KOPT-K1 (cell line): ENCODE data around the gene KCNJ4.

ENCODE experiments used
- H3K27ac ChIP-seq: fragments of 200-600 bp; sonication (generic); 2 replicates; pipeline ENCODE4 v1.5.1; 2016; ENCODE audit warnings: antibody characterized with exemption, mild to moderate bottlenecking, low read depth, low read length; ENCODE audit not compliant: poor library complexity, severe bottlenecking
- H3K36me3 ChIP-seq: fragments of 200-600 bp; sonication (generic); 2 replicates; pipeline ENCODE4 v1.5.1; 2017; ENCODE audit warnings: antibody characterized with exemption, mild to moderate bottlenecking, low read length, moderate library complexity; ENCODE audit not compliant: insufficient read depth
- H3K9me3 ChIP-seq: fragments of 200-600 bp; sonication (generic); 2 replicates; pipeline ENCODE4 v1.5.1; 2017; ENCODE audit warnings: antibody characterized with exemption, low read length, mild to moderate bottlenecking; ENCODE audit not compliant: insufficient read depth, poor library complexity, severe bottlenecking

KCNJ4 gene

GRCh38 chr22:38450234-38450797 lies 4.7 kb downstream of the KCNJ4 start:
- H3K36me3 ChIP-seq = no peaks in the 10 kb centered on the region
- no peaks in the 10 kb centered on the region for H3K9me3 ChIP-seq
- no peak overlapping the region for H3K27ac ChIP-seq

GRCh38 chr22:38449776-38450175 lies 5.2 kb downstream of the KCNJ4 start:
- H3K9me3 ChIP-seq = no peaks in the 10 kb centered on the region

GRCh38 chr22:38448945-38449745 lies 5.9 kb downstream of the KCNJ4 start:
- Histone ChIP-seq H3K36me3 (no peaks in the 10 kb centered on the region), H3K27ac (no peak overlapping the region), H3K9me3 (no peaks in the 10 kb centered on the region)

More at GRCh38 chr22:38449776-38450175, 5.2 kb downstream of the KCNJ4 start:
- H3K36me3 ChIP-seq = no peaks in the 10 kb centered on the region
- no peak overlapping the region for H3K27ac ChIP-seq

- Histone ChIP-seq H3K9me3 (no peaks in the 10 kb centered on the region), H3K27ac (no peak overlapping the region), H3K36me3 (no peaks in the 10 kb centered on the region)
Measured at GRCh38 chr22:38446018-38446601, 8.9 kb downstream of the KCNJ4 start.

GRCh38 chr22:38444783-38445182 lies 10.2 kb downstream of the KCNJ4 start:
- no peaks in the 10 kb centered on the region for H3K36me3 ChIP-seq
- no peaks in the 10 kb centered on the region for H3K9me3 ChIP-seq
- H3K27ac ChIP-seq = no peak overlapping the region

- Histone ChIP-seq H3K9me3 (no peaks in the 10 kb centered on the region), H3K27ac (no peak overlapping the region), H3K36me3 (no peaks in the 10 kb centered on the region)
Measured at GRCh38 chr22:38443628-38444521, 11.1 kb downstream of the KCNJ4 start.

GRCh38 chr22:38442967-38443627 lies 11.9 kb downstream of the KCNJ4 start:
- Histone ChIP-seq H3K36me3 (no peaks in the 10 kb centered on the region), H3K9me3 (no peaks in the 10 kb centered on the region), H3K27ac (no peak overlapping the region)

GRCh38 chr22:38441620-38442287 lies 13.2 kb downstream of the KCNJ4 start:
- no peaks in the 10 kb centered on the region for H3K36me3 ChIP-seq
- H3K27ac ChIP-seq = no peak overlapping the region
- H3K9me3 ChIP-seq = no peaks in the 10 kb centered on the region

GRCh38 chr22:38440747-38441350 lies 14.2 kb downstream of the KCNJ4 start:
- no peaks in the 10 kb centered on the region for H3K36me3 ChIP-seq
- H3K27ac ChIP-seq = no peak overlapping the region
- no peaks in the 10 kb centered on the region for H3K9me3 ChIP-seq

- no peaks in the 10 kb centered on the region for H3K36me3 ChIP-seq
- no peaks in the 10 kb centered on the region for H3K9me3 ChIP-seq
Measured at GRCh38 chr22:38437416-38437815, 17.6 kb downstream of the KCNJ4 start.

GRCh38 chr22:38436629-38437395 lies 18.2 kb downstream of the KCNJ4 start:
- Histone ChIP-seq H3K9me3 (no peaks in the 10 kb centered on the region), H3K36me3 (no peaks in the 10 kb centered on the region), H3K27ac (no peak overlapping the region)

More at GRCh38 chr22:38437416-38437815, 17.6 kb downstream of the KCNJ4 start:
- H3K27ac ChIP-seq = no peak overlapping the region

GRCh38 chr22:38435965-38436364 lies 19.0 kb downstream of the KCNJ4 start:
- Histone ChIP-seq H3K27ac (no peak overlapping the region), H3K9me3 (no peaks in the 10 kb centered on the region), H3K36me3 (no peaks in the 10 kb centered on the region)

- Histone ChIP-seq H3K27ac (no peak overlapping the region), H3K36me3 (no peaks in the 10 kb centered on the region), H3K9me3 (no peaks in the 10 kb centered on the region)
Measured at GRCh38 chr22:38435010-38435409, 20.0 kb downstream of the KCNJ4 start.
